H9 (cell line): ENCODE results near the gene CFL1. TPM values are rescaled to one million over a fixed set of nuclear protein-coding genes. Genes with fewer than 3 reads are reported as not detected.

Experiments used
- DNase-seq: peaks from one replicate; pipeline ENCODE4 v3.0.0-alpha.2; 2017
- H2AFZ ChIP-seq: one replicate; pipeline ENCODE4 v1.6.1; 2013; ENCODE audit warnings: mild to moderate bottlenecking, low read length, control low read depth, moderate library complexity
- H2AK5ac ChIP-seq: 2 replicates; pipeline ENCODE4 v1.6.1; 2013; ENCODE audit warnings: low read length, control low read depth, mixed read lengths; ENCODE audit not compliant: insufficient read length
- H2BK120ac ChIP-seq: one replicate; pipeline ENCODE4 v1.6.1; 2013; ENCODE audit warnings: low read depth, mild to moderate bottlenecking, low read length, control low read depth, inconsistent platforms; ENCODE audit not compliant: poor library complexity, severe bottlenecking
- H2BK12ac ChIP-seq: 2 replicates; pipeline ENCODE4 v1.6.1; 2013; ENCODE audit warnings: low read length, control low read depth, mixed read lengths, low read depth; ENCODE audit not compliant: insufficient read length
- H2BK15ac ChIP-seq: 2 replicates; pipeline ENCODE4 v1.6.1; 2013; ENCODE audit warnings: low read depth, low read length, control low read depth
- H2BK20ac ChIP-seq: one replicate; pipeline ENCODE4 v1.6.1; 2013; ENCODE audit warnings: low read depth, mild to moderate bottlenecking, low read length, control low read depth, inconsistent platforms; ENCODE audit not compliant: poor library complexity, severe bottlenecking
- H2BK5ac ChIP-seq: 2 replicates; pipeline ENCODE4 v1.6.1; 2013; ENCODE audit warnings: low read length, control low read depth, mixed read lengths; ENCODE audit not compliant: insufficient read length
- H3K14ac ChIP-seq: 2 replicates; pipeline ENCODE4 v1.6.1; 2013; ENCODE audit warnings: low read length, control low read depth; ENCODE audit not compliant: insufficient read depth
- H3K18ac ChIP-seq: 2 replicates; pipeline ENCODE4 v1.6.1; 2013; ENCODE audit warnings: low read depth, mild to moderate bottlenecking, mixed read lengths, low read length, control low read depth; ENCODE audit not compliant: insufficient read length
- H3K23ac ChIP-seq: 2 replicates; pipeline ENCODE4 v1.6.1; 2013; ENCODE audit warnings: low read length, control low read depth, mixed read lengths, low read depth; ENCODE audit not compliant: insufficient read length
- H3K23me2 ChIP-seq: 2 replicates; pipeline ENCODE4 v1.6.1; 2013; ENCODE audit warnings: low read depth, mild to moderate bottlenecking, mixed read lengths, low read length, control low read depth; ENCODE audit not compliant: insufficient read length, poor library complexity, severe bottlenecking
- H3K27ac ChIP-seq: 2 replicates; pipeline ENCODE4 v1.5.1; 2013; ENCODE audit warnings: low read length, control low read depth, mixed read lengths, low read depth; ENCODE audit not compliant: insufficient read length
- H3K27me3 ChIP-seq: 2 replicates; pipeline ENCODE4 v1.6.1; 2013; ENCODE audit warnings: low read length, control low read depth, inconsistent platforms; ENCODE audit not compliant: insufficient read depth
- H3K4ac ChIP-seq: 2 replicates; pipeline ENCODE4 v1.6.1; 2013; ENCODE audit warnings: low read depth, mild to moderate bottlenecking, control low read depth, inconsistent platforms, low read length, moderate library complexity
- H3K4me1 ChIP-seq: 2 replicates; pipeline ENCODE4 v1.6.1; 2013; ENCODE audit warnings: low read length, control low read depth, inconsistent platforms; ENCODE audit not compliant: insufficient read depth
- H3K4me2 ChIP-seq: 2 replicates; pipeline ENCODE4 v1.6.1; 2013; ENCODE audit warnings: low read length, control low read depth, mixed read lengths; ENCODE audit not compliant: insufficient read length, insufficient read depth
- H3K56ac ChIP-seq: 2 replicates; pipeline ENCODE4 v1.6.1; 2013; ENCODE audit warnings: low read depth, mild to moderate bottlenecking, mixed read lengths, low read length, control low read depth; ENCODE audit not compliant: insufficient read length
- H3K79me1 ChIP-seq: 2 replicates; pipeline ENCODE4 v1.6.1; 2013; ENCODE audit warnings: low read depth, mild to moderate bottlenecking, moderate library complexity, low read length, control low read depth, inconsistent platforms; ENCODE audit not compliant: insufficient read depth, poor library complexity, severe bottlenecking
- H3K79me2 ChIP-seq: 2 replicates; pipeline ENCODE4 v1.6.1; 2013; ENCODE audit warnings: low read length, control low read depth, inconsistent platforms; ENCODE audit not compliant: insufficient read depth
- H3K9ac ChIP-seq: 2 replicates; pipeline ENCODE4 v1.6.1; 2013; ENCODE audit warnings: low read length, control low read depth, mixed read lengths; ENCODE audit not compliant: insufficient read length; ENCODE audit errors: extremely low read depth
- H3K9me3 ChIP-seq: one replicate; pipeline ENCODE4 v1.6.1; 2013; ENCODE audit warnings: low read depth, low read length, inconsistent platforms; ENCODE audit not compliant: control insufficient read depth
- H3T11ph ChIP-seq: one replicate; pipeline ENCODE4 v1.6.1; 2013; ENCODE audit warnings: mild to moderate bottlenecking, low read length, control low read depth, inconsistent platforms
- H4K20me1 ChIP-seq: one replicate; pipeline ENCODE4 v1.6.1; 2013; ENCODE audit not compliant: control insufficient read depth, insufficient read length, insufficient read depth
- H4K5ac ChIP-seq: 2 replicates; pipeline ENCODE4 v1.6.1; 2013; ENCODE audit warnings: low read depth, mild to moderate bottlenecking, mixed read lengths, low read length, control low read depth; ENCODE audit not compliant: insufficient read length
- H4K8ac ChIP-seq: replicated peaks from 2 replicates; pipeline ENCODE4 v1.6.1; 2013; ENCODE audit warnings: low read length, control low read depth, mixed read lengths, low read depth; ENCODE audit not compliant: insufficient read length
- H4K91ac ChIP-seq: 2 replicates; pipeline ENCODE4 v1.6.1; 2013; ENCODE audit warnings: low read depth, mild to moderate bottlenecking, moderate library complexity, mixed read lengths, low read length, control low read depth; ENCODE audit not compliant: insufficient read length
- H3K27ac Mint-ChIP-seq, 3 experiments: 2 replicates in 2 of 3; 3 replicates in 1 of 3; pipeline ENCODE4 v1.8.0; 2020 to 2021; ENCODE audit warnings: mixed read lengths in 3 of 3, mild to moderate bottlenecking in 1 of 3, moderate library complexity in 1 of 3
- H3K27me3 Mint-ChIP-seq: 2 replicates; pipeline ENCODE4 v1.8.0; 2021; ENCODE audit warnings: low read depth, mild to moderate bottlenecking, moderate library complexity, mixed read lengths
- H3K36me3 Mint-ChIP-seq, 3 experiments: 2 replicates in 2 of 3; 3 replicates in 1 of 3; pipeline ENCODE4 v1.8.0; 2020 to 2021; ENCODE audit warnings: low read depth in 3 of 3, mixed read lengths in 3 of 3; ENCODE audit not compliant: insufficient read depth in 1 of 3
- H3K4me1 Mint-ChIP-seq, 2 experiments: 2 replicates each; pipeline ENCODE4 v1.8.0; 2020; ENCODE audit warnings: mixed read lengths in 2 of 2
- H3K4me3 Mint-ChIP-seq, 2 experiments: 2 replicates in 1 of 2; 3 replicates in 1 of 2; pipeline ENCODE4 v1.8.0; 2020 to 2021; ENCODE audit warnings: mild to moderate bottlenecking in 2 of 2, mixed read lengths in 2 of 2, moderate library complexity in 1 of 2
- H3K9me3 Mint-ChIP-seq, 2 experiments: 2 replicates in 1 of 2; 3 replicates in 1 of 2; pipeline ENCODE4 v1.8.0; 2020; ENCODE audit warnings: mild to moderate bottlenecking in 2 of 2, mixed read lengths in 2 of 2, moderate library complexity in 1 of 2
- WGBS: extraction: QIAGEN DNeasy Blood & Tissue Kit; methylation state at CpG from one replicate; pipeline ENCODE4 v1.1.7; 2013; ENCODE audit warnings: missing lambda C conversion rate, low lambda C conversion rate, mixed read lengths; ENCODE audit not compliant: insufficient read length; ENCODE audit errors: extremely low coverage; 5-methylcytosine and 5-hydroxymethylcytosine counted together
- total RNA-seq: library from RNA; stranded (reverse); gene quantifications from 2 replicates; pipeline ENCODE4 v1.2.1, GENCODE V29; 2021
- TF ChIP-seq, protein P1 (sequence below): fragments of 200-600 bp; sonication (generic); conservative IDR thresholded peaks from 3 replicates; pipeline ENCODE4 v1.8.0; 2021; ENCODE audit warnings: antibody characterized with exemption, mild to moderate bottlenecking

The CFL1 gene
- total RNA-seq, 1 experiment from 2014 or later = 1,107 TPM

DNA sequence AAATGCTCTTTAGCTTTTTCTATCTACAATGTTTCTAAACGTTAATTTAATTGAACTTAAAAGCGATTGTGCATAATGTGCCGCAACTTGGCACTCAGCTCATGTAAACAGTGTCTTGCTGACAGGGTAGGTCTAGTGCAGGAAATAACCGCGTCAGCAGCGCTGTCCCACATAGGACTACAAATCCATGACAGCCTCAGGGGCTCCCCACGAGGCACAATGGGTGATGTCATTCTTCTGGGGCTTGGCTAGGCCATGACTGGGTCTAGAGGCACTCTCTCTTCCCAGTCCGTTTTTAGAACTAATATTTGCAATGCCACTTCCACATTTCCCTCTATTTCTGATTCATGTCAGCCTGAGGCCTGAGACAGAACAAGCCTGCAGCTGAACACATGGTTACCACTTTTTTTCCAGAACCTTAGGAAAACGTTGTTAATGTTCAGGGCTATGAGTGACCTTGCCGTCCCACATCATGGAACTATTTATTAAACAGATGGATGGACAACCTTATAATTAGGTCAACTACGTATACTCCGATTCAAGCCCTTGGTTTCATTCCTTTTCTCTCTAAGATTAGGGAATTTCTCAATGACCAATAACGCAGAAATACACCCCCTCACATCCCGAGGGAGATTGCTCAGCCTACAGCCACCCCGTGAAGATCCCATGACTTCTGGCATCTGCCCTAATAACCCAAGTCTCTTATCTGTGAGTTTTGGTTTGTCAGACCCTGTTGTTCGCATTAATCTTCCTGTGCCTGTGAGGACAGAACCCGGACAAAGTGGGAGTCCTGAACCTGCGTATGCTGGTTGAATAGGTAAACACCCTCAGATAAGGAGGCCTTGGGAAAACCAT is 43.6 kb downstream of the CFL1 start:
- H2BK15ac ChIP-seq = no peak overlapping the region
- no peak overlapping the region for H3K18ac ChIP-seq
- no peak overlapping the region for H3K4me2 ChIP-seq
- H2BK12ac ChIP-seq = no peak overlapping the region
- peaks cover 43% of the 10 kb centered on the region for H3K27me3 Mint-ChIP-seq
- no peaks in the 10 kb centered on the region for H4K20me1 ChIP-seq
- no peak overlapping the region for H2AK5ac ChIP-seq
- H3K27ac ChIP-seq = no peak overlapping the region
- no peaks in the 10 kb centered on the region; a peak in 1 of 7 replicates for H3K36me3 Mint-ChIP-seq
- H3K27me3 ChIP-seq = no peaks in the 10 kb centered on the region
- H3K4ac ChIP-seq = no peak overlapping the region
- no CpG with 5 or more reads among the region's 18 CpGs for WGBS
- no peak overlapping the region for H2BK5ac ChIP-seq
- no peak overlapping the region for H4K8ac ChIP-seq
- no peak overlapping the region for H3K27ac Mint-ChIP-seq
- H4K5ac ChIP-seq = no peak overlapping the region
- no peak overlapping the region for H3K9ac ChIP-seq
- no peak overlapping the region for H3K23ac ChIP-seq
- H2BK20ac ChIP-seq = no peak overlapping the region
- no peak overlapping the region for H3K14ac ChIP-seq
- no peaks in the 10 kb centered on the region for H3K4me1 ChIP-seq
- H3K23me2 ChIP-seq = peaks cover 3% of the 10 kb centered on the region
- no peak overlapping the region for H3K56ac ChIP-seq
- H2BK120ac ChIP-seq = no peak overlapping the region
- no peak overlapping the region for H3T11ph ChIP-seq
- TF ChIP-seq, protein P1, sequence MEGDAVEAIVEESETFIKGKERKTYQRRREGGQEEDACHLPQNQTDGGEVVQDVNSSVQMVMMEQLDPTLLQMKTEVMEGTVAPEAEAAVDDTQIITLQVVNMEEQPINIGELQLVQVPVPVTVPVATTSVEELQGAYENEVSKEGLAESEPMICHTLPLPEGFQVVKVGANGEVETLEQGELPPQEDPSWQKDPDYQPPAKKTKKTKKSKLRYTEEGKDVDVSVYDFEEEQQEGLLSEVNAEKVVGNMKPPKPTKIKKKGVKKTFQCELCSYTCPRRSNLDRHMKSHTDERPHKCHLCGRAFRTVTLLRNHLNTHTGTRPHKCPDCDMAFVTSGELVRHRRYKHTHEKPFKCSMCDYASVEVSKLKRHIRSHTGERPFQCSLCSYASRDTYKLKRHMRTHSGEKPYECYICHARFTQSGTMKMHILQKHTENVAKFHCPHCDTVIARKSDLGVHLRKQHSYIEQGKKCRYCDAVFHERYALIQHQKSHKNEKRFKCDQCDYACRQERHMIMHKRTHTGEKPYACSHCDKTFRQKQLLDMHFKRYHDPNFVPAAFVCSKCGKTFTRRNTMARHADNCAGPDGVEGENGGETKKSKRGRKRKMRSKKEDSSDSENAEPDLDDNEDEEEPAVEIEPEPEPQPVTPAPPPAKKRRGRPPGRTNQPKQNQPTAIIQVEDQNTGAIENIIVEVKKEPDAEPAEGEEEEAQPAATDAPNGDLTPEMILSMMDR = no peak
- no peaks in the 10 kb centered on the region for H3K79me2 ChIP-seq
- no peaks in the 10 kb centered on the region for H3K9me3 Mint-ChIP-seq
- DNase-seq = no peak
- no peaks in the 10 kb centered on the region for H3K9me3 ChIP-seq
- no peak overlapping the region for H4K91ac ChIP-seq
- H3K4me1 Mint-ChIP-seq = peaks cover 0 to 8% of the 10 kb centered on the region in 2 experiments; a peak in 1 of 4 replicates
- H3K79me1 ChIP-seq = no peaks in the 10 kb centered on the region
- H2AFZ ChIP-seq = no peak overlapping the region
- H3K4me3 Mint-ChIP-seq = no peak overlapping the region
